Neural cell (in vitro differentiated cells): Measurements from ENCODE around the gene FREM3.

Experiments
- POLR2AphosphoS5 ChIP-seq: IDR thresholded peaks from 2 replicates; pipeline ENCODE4 v1.6.1; 2012
- SMC3 ChIP-seq: fragments of 450-650 bp; conservative IDR thresholded peaks from 2 replicates; pipeline ENCODE4 v1.6.1; 2014; ENCODE audit warnings: antibody characterized with exemption, mild to moderate bottlenecking, moderate library complexity; ENCODE audit not compliant: poor library complexity
- TF ChIP-seq, protein P1 (sequence below): fragments of 450-650 bp; IDR thresholded peaks from 2 replicates; pipeline ENCODE4 v1.5.1; 2014; ENCODE audit warnings: antibody characterized with exemption, mild to moderate bottlenecking, moderate library complexity; ENCODE audit not compliant: poor library complexity, severe bottlenecking

DNA sequence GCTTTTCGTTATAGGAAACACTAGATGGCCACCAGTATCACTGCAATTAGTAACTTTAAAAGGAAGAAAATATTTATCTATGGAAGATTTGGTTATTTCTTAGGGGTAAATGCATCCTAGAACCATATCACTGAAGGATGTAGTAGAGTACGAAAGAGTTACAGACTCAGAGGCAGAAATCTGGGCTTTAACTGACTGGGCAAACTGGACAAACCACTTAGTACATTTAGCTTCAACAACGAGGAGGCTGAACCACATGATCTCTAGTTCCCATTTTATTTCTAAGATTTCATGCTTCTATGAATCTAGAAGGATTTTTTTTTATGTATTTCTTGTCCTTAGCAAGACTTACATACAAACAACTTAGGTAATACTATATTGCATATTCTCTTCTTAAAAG, 94.0 kb downstream of the FREM3 start:
- no peak for TF ChIP-seq POLR2AphosphoS5
- TF ChIP-seq, protein P1, sequence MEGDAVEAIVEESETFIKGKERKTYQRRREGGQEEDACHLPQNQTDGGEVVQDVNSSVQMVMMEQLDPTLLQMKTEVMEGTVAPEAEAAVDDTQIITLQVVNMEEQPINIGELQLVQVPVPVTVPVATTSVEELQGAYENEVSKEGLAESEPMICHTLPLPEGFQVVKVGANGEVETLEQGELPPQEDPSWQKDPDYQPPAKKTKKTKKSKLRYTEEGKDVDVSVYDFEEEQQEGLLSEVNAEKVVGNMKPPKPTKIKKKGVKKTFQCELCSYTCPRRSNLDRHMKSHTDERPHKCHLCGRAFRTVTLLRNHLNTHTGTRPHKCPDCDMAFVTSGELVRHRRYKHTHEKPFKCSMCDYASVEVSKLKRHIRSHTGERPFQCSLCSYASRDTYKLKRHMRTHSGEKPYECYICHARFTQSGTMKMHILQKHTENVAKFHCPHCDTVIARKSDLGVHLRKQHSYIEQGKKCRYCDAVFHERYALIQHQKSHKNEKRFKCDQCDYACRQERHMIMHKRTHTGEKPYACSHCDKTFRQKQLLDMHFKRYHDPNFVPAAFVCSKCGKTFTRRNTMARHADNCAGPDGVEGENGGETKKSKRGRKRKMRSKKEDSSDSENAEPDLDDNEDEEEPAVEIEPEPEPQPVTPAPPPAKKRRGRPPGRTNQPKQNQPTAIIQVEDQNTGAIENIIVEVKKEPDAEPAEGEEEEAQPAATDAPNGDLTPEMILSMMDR: no peak
- no peak for TF ChIP-seq SMC3
